Fibroblast of peridontal ligament (primary cell): ENCODE data around the gene FSTL1.

Experiments used
- DNase-seq: peaks from one replicate; pipeline ENCODE4 v3.0.0-alpha.2; 2010; ENCODE audit errors: extremely low read depth

The FSTL1 gene, protein sequence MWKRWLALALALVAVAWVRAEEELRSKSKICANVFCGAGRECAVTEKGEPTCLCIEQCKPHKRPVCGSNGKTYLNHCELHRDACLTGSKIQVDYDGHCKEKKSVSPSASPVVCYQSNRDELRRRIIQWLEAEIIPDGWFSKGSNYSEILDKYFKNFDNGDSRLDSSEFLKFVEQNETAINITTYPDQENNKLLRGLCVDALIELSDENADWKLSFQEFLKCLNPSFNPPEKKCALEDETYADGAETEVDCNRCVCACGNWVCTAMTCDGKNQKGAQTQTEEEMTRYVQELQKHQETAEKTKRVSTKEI

DNA sequence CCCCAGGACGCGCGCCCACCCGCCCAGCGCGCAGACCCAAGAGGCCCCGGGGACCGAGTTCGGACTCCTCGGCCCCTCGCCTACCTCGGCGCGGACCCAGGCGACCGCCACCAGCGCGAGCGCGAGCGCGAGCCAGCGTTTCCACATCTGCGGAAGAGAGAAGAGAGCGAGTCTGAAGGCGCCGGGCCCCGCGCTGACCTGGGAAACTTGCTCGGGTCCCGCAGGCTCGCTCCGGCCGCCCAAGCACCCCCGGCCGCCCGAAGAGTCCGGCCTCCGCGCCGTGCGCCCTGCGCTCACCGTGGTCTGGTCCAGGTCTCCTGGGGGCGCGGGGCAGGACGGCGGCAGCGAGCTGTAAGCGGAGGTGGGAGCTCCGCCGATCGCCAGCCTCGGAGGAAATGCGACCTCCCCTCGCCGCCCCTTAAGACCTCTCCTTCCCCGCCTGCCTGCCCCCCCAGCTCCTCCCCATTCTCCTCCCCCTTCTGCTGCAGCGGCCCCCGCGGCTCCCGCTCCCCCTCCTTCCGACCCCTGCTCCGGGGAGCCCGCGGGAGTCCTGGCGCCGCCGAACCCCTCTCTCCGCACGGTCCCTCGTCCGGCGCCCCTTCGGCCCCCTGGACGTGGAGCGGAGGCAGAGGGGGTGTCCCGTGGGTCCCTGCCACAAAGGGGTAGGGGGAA is at the start of gene FSTL1:
Gene FSTL1 (minus strand): TSS at position 393 of the 672 bp plus-strand sequence. CDS start 246 bp downstream, at position 147.
- peak; percentile 77 for DNase-seq

DNA sequence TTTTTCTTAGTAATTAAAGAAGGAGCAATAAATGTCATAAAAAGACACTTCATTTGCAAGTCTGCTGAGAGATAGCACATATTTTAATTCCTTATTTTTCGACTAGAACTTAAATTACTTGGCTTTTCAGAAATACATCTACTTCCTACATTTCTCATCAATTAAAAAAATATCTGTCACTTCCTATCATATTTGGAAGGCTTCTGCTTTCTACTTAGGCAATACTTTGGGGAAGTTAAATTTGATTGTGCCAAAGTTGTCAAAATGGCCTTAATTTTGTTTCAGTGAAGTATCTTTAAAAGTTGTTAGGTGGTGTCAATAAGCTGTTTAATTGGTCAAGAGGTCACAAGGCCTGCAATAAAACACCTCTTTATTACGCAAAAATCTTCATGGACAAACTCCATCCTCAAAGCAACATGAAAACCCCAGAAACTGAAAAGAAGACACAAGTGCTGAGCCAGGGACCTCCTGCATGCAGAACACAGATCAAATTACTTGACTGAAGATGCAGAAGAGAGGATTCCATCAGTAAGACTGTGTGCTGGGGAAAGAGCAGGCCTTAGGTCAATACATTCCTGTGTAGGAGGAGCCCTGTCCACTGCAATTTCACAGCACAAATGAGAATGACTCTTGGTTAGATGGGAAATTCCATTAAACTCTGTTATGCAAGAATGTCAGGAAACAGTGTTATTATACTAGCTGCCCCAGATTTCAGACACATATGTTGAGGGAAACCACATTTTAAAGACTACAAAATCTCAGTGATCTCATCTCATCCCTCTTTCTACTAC is 48.0 kb upstream of the FSTL1 start:
- DNase-seq: peak; percentile 99

DNA sequence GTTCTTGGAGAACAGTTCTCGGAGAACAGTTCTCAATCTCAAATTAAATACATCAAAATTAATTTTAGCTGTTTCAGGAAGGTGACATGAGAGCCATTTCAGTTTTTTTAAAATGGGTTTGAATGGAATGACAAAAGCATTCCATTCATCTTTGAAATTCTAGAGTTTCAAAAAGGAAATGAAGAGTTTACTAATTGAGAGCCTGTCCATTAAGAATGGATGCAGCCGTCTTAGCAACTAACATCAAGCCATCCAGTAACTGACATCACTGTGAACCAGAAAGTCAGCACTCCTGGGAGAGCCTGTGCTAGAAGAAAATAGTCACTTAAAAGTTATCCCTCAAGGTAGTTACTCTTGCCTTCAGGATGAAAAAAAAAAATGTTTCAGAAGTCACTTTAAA is 47.0 kb upstream of the FSTL1 start:
- DNase-seq: peak; percentile 34

DNA sequence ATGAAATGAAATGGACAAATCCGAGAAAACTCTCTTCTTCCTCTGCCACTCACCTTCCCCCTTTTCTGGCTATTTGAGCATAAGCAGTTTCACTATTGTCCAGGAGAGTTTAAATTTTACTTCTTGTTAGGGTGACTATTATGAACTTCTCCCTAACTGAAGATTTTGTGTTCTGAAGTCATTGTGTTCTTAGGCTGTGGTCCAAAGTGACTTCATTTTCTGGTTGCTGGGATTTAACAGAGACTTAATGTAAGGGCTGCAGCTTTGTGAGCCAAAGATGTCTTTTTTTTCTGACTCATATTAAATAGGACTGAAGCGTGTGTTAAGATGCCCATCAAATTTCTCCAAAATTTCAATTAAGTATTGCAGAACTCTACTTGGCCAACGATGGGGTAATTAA is 46.5 kb upstream of the FSTL1 start:
- DNase-seq: peak; percentile 98

DNA sequence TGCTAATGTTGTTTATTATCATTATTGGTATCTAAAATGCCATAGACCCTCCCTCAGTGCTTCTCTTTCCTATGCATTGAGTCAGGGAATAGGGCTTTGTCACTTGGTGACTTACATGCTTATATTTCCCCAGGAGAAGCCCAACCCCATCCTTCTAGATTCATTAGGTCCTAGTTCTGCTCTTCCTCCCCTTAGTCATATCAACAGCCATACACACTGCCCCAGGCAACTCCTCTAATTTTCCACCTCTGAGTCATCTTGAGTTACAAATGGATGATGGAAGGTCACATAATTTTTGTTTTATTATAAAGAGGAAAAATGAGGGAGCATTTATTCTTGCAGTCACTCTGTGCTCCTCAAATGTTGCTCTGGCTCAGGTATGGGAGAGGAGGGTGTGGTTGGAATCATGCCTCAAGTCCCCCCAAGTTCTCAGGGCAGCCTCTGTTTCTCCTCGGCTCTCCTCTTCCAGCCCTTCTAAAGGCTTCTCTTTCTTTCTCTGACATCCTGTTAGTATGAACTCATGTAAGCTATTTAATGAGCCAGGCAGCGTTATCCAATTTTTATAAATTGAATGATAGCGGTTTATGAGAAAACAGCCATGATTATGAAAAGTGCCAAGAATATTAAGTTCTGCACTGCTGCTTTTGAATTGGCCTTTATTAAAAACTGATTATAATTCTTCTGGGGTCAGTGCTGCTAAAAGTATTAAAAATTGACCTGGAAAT is 45.6 kb upstream of the FSTL1 start:
- DNase-seq: peak; percentile 79

DNA sequence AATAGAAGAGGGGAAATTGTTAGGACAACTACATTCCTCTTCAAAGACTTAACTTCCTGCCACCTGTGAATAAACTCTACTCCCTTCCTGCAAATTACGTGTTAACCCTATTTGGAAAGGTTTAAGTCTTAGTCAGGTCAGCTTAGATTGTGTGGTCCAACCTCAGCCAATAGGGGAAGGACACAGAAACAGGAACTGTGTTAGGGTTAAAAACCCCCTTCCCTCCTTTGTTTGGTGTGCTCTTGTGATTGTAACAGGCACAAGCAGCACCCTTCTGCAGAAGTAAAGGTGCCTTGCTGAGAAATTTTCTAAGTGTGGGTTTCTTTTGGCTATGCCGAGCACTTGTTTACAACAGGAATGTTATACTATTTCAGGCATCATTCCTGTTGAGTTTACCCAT is 45.0 kb upstream of the FSTL1 start:
- no peak for DNase-seq

DNA sequence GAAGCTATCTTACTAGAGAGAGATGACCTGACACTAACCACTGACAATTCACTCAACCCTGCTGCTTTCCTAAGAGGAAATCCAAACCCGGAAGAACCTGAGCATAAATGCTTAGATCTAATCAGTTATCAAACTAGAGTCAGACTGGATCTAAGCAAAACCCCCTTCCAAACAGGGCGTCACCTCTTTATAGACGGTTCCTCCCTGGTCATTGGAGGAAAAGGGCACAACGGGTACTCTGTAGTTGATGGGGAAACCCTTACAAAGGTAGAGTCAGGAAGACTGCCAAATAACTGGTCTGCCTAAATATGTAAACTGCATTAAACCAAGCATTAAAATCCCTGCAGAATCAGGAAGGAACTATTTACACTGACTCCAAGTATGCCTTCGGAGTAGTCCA is 41.3 kb upstream of the FSTL1 start:
- no peak for DNase-seq

DNA sequence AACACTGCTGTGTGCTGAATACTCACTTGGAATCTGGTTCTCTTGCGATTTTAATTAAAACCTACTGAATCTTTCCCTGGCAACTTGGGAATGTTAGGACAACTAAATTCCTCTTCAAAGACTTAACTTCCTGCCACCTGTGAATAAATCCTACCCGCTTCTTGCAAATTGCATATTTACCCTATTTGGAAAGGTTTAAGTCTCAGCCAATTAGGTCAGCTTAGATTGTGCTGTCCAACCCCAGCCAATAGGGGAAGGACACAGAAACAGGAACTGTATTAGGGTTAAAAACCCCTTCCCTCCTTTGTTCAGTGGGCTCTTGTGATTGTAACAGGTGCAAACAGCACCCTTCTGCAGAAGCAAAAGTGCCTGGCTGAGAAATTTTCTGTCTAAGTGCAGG is 38.6 kb upstream of the FSTL1 start:
- DNase-seq: no peak

DNA sequence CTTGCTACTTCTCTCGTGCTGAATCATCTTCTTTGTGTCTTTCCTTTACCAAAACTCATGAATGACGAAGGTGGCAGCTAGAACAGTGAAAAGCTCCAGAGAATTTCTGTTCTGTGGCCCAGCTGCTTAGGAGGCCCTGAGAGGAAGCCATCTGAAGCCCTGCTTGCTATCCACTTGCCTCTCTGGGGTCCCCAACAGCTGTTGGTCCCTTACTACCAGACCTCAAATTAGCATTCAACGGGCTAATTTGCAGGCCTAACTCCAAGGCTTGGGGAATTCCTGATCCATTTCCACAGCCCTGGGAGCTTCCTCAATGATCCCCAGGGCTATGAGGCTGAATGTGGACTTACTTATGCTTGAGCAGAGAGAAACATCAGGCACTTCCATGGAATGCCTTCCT is 37.5 kb upstream of the FSTL1 start:
- DNase-seq: no peak

DNA sequence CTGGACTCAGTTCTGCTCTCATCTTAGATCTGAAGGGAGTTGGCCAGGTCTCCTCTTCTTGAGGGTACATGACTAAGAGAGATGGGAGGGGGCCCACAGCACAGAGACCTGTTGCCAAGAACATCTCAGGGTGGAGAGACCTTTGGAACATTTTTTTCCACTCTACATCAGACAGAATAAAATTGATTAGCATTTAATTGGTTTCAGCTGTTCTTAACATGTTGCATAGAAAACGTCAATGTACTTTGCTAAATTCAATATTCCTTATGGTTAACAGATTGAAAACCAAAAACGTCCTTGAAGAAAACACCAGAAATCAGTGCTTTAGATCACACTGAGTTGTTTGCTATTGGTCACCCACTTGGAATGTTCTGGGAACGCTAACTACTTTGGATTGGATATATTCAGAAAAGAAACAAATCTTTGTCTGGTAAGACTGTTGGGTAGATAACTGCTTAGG is 36.4 kb upstream of the FSTL1 start:
- peak; percentile 94 for DNase-seq

DNA sequence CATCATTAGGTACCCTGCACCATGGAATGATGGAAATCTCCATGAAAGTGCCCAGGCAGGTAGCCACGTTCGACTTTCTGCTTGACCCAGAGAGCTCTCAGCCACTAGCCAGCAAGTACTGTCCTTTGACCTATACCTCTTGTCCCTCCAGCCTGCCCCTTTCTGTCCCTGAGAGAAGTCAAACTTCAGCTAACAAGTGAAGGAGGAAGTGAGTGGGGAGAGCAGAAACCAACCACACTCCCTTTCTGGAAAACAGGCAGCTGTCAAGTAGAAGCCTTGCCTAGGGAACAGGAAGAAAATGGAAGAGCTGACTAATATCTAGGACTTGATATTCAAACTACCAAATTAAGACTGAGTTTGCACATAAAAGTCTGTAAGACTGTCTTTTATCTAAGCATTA is 30.3 kb upstream of the FSTL1 start:
- DNase-seq: no peak

DNA sequence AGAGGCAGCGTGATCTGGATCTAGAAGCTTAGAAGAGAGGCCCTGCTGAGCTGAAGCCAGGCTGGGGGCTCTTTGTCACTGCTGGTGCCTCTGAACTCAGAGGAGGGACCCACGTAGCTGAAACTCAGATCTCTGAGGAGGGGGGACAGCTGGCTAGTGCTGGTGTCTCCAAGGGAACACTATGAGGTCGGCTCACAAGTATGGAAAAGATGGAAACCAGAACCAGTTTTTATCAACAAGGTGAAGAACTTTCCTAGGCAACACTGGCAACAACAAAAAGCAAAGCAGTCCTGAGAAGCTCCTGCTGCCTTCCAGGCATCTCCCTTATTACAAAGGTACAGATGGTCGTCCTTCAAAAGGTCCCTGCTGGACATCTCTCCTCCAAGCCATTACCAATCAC is 27.0 kb upstream of the FSTL1 start:
- no peak for DNase-seq

DNA sequence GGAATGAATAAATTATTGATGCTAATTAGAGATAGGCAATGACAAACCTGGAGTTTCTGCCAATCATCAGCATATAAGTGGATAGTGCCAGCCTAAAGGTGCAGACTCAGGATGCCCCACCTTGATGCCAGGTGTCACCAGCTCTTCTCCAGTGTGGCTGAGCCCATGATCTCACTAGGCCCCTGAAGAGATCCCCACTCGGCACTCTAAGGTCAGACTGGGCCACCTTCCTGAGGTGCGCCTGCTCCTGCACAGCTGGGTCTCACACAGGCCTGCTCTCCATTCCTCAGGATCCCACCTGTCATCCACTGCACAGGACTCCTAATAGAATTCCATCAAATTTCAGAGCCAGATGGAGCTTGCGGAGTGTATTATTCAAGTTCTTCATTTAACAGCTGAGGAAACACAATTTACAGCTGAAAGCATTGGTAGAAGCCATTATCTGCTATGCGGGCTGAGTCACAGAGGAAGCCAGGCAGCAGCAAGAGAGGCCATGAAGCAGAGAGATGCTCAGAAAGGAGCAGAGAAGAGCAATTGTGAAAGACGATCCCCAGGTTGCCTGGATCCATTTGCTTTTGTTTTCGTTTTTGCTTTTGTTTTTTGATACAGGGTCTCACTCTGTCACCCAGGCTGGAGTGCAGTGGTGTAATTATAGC is 25.1 kb upstream of the FSTL1 start:
- no peak for DNase-seq

DNA sequence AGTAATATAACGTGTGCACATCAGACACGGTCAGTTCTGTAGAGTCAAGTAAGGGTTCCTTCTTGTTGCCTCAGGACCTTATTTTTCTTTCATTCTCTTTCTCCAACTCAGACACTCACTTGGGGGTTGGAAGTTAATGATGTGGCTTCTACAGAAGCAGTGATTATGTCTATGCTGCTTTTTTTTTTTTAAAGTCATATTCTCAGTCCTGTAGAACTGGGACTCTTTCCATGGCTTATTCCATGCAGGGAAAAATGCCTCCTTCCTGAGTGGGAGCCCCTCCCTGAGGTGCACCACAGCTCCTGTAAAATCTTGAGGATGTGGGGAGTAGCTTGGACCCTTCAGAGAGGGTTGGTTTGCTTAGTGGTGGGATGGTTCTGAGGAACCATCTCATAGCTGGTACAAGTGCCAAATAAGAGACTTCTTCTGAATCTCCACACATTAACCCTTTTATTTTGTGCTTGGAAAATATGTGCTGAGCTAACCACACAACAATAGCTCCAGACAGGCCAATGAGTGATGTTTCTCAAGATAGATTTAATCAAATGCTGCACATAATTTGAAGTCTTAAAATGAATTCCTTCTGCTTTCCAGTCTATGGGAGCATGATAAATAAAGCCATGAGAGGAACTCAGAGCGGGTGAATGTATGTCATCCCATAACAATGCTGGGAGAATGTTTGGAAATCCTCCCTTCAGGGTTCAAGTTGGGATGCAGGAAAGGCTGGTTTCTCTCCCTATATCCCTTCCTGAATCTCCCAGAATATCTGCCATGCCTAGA is 23.3 kb upstream of the FSTL1 start:
- DNase-seq: peak; percentile 51

DNA sequence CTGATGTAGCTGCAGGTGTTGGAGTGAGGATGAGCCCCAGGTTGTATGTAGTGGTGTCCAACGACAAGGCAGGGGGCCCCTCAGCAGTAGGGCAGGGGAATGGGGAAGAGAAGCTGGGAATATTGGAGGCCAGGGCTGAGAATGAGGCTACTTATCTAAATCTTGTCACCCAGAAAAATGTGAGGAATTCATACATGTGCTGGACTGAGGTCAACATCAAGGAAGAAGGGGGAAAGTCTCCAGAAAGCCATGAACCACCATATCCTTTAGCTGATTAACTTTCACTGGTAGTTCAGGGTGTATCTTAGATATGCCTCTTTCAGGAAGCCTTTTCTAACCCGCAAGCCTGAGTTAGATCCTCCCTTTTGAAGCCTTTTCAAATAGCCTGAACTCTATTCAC is 22.6 kb upstream of the FSTL1 start:
- no peak for DNase-seq

DNA sequence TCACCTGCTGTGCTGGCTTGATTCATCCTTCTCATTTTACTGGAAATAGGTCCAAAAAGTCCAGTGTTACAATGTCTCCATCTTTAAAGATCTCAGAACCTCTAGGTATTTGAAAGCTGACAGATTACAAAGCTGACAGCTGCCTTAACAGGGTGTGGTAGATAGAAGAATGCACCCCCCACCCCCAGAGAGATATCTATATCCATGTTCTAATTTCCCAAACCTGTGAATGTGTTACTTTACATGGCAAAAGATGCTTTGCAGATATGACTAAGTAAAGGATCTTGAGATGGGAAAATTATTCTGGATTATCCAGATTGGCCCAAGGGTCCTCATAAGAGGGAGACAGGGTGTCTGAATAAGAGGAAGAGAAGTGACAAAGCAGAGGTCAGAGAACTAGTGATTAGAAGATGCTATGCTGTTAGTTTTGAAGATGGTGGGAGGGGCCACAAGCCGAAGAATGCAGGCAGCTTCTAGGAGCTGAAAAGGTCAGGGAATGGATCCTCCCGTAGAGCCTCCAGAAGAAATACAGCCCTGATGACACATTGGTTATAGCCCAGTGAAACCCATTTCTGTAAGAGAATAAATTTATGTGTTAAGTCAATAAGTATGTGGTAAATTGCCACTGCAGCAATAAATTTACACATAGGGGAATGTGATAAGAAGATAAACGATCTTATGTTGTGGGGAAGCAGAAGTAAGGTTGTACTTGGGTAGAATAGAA is 21.5 kb upstream of the FSTL1 start:
- DNase-seq: no peak

DNA sequence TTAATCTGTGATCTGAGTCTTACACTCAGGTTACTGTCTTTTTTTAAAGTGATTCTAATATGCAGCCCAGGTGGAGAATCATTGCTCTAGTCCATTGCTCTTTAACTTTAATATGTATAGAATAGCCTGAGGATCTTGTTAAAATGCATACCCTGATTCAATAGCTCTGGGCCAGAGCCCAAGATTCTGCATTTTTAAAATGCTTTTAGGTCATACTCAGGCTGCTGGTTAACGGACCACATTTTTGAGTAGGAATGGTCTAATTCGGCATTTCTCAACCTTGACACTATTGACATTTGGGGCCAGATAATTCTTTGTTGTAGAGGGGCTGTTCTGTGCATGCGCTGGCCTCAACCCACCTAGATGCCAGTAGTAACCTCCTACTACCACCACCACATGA is 20.9 kb upstream of the FSTL1 start:
- peak; percentile 71 for DNase-seq

DNA sequence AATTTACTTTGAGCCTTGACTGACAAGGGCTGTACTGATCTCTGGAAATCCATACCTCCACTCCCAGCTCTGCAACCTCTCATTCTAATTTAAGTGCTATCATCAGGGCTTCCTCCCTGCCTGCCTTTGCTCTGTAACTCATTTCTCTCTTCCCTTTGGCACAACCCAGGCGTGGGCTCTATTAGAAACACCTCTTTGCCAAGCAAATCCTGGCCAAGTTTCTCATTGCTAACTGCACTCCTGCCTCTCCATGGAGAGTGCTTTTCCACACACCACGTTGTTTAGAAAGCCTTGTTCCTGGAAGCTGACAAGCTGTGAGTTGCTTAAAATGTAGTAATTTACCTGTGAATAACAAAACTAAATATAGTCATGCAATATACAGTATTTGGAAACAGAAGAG is 20.1 kb upstream of the FSTL1 start:
- DNase-seq: peak; percentile 18

DNA sequence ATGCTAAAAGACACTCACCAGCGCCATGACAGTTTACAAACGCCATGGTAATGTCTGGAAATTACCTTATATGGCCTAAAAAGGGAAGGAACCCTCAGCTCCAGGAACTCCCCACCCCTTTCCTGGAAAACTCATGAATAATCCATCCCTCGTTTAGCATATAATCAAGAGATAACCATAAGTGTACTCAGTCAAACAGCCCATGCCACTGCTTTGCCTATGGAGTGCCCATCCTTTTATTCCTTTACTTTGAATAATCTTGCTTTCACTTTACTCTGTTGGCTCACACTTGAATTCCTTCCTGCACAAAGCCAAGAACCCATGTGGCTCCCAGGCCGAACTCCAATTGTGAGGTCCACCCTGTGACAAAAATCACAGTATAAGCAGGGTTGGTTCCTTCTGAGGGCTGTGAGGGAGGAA is 19.1 kb upstream of the FSTL1 start:
- peak; percentile 48 for DNase-seq

DNA sequence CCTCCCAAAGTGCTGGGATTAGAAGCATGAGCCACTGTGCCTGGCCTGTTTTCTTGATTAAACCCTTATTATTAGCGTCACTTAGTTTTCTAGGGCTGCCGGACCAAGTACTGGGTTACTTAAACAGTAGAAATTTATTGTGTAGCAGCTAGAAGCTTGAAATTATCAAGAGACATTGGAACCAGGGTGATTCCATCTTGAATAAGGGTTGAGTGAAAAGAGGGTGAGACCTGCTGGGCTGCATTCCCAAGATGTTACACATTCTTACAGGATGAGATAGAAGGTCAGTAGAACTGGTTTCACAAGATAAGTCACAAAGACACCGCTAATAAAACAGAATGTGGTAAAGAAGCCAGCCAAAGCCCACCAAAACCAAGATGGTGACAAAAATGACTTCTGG is 18.6 kb upstream of the FSTL1 start:
- no peak for DNase-seq
